Stimulated activated CD4-positive, alpha-beta T cell treated with anti-CD3 and anti-CD28 coated beads, Interleukin-12 subunit alpha, Interleukin-12 subunit beta, amount 100 ng/mL, for 24 hours (primary cell): ENCODE data around the gene TTC6.

ENCODE experiments used
- DNase-seq, 2 experiments: peaks; one replicate each; pipeline ENCODE4 v3.0.0-alpha.2; 2020; ENCODE audit warnings: low read depth in 2 of 2

The TTC6 gene

DNA sequence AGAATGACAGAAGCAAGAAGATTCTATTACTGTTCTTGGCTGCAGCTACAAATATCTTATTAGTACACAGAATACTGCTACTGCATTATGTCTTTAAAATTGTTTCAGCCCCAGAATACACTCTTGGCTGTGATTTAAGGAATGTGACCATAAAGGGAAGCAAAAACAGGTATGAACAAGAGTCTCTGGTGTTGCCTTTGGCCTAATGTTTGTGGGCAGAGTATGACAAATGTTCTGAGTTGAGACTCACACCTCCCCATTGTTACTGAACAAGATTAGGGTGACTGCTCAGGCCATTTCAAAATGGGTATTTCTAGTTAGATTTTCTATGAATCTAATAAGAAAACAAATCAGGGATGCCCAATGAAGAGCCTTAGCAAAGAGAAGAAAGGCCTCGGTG is 28.5 kb downstream of the TTC6 start:
- DNase-seq, result no peak

DNA sequence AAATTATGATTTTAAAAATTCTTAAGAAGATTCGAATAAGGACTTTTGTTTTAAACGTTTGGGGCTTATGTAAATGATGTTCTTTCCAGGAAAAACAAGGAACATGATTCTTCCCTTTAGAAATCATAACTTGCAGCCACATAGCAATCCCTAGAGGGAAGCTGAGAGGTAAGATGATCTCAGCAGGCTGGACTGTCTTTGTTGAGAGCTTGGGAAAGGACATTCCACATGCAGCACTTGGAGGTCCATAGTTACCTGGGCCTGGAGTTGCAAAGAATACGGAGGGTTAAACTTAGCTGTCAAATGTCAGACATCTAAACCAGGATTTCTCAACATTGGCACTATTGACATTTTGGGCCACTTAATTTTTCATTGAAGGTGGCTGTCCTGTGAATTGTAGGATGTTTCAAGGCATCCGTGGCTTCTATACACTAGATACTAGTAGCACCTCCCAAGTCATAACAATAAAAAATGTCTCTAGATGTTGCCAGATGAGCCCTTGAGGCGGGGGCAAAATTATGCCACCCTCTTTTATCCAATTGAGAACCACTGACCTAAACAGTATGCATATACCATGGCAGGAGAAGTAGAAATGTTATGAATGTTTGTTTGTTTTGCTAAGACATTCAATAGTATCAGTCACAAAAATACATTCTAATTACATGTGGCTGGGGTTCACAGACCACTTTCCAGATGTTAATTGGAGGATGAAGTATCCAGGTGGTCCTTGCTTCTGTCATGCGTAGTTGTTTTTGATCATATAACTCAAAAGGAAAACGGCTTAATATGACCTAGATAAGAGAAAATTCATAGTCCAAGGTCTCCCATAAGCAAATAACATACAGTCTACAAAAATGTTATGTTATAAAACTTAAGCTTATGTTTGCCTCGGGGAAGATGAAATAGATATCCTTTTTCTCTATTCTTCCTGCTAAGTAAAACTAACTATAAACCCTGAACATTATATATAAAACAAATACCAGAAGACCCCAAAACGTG is 30.5 kb downstream of the TTC6 start:
- DNase-seq, result no peak

DNA sequence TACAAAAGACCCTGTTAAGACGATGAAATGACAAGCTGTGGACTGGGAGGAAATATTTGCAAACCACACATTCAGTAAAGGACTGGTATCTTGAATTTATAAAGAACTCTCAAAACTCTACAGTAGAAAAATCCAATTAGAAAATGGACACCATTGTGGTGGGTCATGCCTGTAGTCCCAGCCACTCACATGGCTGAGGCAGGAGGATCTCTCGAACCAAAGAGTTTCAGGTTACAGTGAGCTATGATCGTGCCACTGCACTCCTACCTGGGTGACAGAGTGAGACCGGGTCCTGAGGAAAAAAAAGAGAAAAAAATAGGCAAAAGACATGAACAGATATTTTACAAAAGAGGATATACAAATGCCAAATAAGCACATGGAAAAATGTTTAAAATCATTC is 41.9 kb downstream of the TTC6 start:
- DNase-seq, result no peak

DNA sequence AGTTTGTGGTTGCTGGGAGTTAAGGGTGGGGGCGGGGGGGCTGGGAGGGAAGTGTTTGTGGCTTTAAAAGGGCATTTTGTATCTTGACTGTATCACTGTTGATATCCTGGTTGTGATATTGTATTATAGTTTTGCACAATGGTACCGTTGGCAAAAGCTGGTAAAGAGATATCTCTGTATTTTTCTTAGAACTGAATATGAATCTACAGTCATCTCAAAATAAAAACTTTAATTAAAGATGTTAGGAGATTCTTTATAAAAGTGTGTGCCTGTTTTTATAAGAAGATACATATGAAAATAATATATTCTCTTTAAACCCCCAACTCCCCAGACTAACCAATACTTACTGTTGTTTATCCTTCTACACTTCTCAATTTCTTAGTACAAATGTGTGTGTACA is 43.2 kb downstream of the TTC6 start:
- no peak for DNase-seq

DNA sequence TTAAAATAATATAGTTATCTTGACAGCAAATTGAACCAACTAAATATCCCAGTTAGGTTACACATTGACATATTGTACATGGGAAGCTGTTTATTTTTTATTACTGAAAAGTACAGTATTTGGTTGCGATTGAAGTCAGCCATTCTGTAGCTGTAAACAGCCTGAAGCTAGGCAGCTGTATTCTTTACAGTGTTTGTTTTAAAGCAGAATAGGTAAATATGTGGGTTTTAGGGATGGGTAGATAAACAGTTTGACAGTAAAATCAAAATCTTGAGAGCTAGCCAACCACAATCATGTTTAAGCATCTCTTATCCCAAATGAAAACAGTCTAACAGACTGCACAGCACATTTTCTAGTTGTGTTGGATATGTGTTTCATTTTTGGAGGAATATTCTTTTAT is 45.7 kb downstream of the TTC6 start:
- DNase-seq, result no peak

DNA sequence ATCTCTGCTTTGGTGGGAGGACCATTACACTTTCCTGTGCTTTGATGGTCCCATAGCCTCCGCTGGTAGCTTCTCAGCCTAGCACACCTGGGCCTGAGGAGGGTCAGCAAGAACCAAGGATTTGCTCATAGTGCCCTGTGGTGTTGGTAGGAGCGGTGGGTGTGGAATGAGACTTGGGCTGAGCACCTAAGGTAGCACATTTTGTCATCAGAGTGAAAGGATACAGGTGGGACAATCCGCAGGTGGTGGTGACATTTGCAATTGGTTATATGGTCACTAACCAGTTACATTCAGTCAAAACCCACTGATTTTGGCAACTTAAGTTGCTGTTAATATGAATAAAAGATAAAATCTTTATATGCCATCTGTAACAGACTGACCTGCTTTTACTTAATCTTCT is 46.7 kb downstream of the TTC6 start:
- DNase-seq, result no peak

DNA sequence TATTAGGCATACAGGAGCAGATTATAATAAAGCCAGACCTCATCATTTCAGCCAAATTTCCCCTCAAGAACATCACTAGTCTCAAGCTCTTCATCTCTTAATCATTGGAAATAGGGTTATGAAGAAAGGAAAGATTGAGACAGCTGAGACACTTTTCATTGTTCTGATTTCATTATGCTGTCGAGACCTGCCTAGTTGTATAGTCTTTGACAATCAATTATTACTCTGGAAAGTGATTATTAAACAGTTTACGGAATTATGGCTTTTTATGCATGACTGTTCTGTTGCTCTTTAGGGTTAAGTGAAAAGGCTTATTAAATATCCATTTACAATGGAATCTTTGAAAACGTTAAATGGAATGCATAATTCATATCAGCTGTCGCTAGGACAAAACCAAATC is 48.3 kb downstream of the TTC6 start:
- DNase-seq, result no peak
